SK-N-SH treated with all-trans-retinoic acid at 6 μM for 48 hours (cell line): ENCODE results near the gene CDH4.

Experiments used
- BACH2 ChIP-seq: fragments of 250-450 bp; sonication (Bioruptor Pico); IDR thresholded peaks from 2 replicates; pipeline ENCODE4 v1.9.0; 2021; ENCODE audit warnings: mild to moderate bottlenecking, borderline replicate concordance
- CSDC2 ChIP-seq: fragments of 250-450 bp; sonication (Bioruptor Pico); IDR thresholded peaks from 2 replicates; pipeline ENCODE4 v1.5.0; 2020; ENCODE audit warnings: mild to moderate bottlenecking, moderate library complexity
- GLIS3 ChIP-seq: fragments of 250-450 bp; sonication (Bioruptor Pico); IDR thresholded peaks from 2 replicates; pipeline ENCODE4 v1.5.0; 2020; ENCODE audit warnings: mild to moderate bottlenecking, moderate library complexity
- ISL1 ChIP-seq: fragments of 250-450 bp; sonication (Bioruptor Pico); IDR thresholded peaks from 2 replicates; pipeline ENCODE4 v2.1.2; 2022; ENCODE audit warnings: mild to moderate bottlenecking, moderate library complexity
- OSR1 ChIP-seq: fragments of 250-450 bp; sonication (Bioruptor Pico); IDR thresholded peaks from 2 replicates; pipeline ENCODE4 v1.8.0; 2022; ENCODE audit warnings: moderate library complexity, mild to moderate bottlenecking, inconsistent platforms
- TCF4 ChIP-seq: fragments of 250-450 bp; sonication (Bioruptor Pico); IDR thresholded peaks from 2 replicates; pipeline ENCODE4 v1.8.0; 2021; ENCODE audit warnings: mild to moderate bottlenecking, moderate library complexity, borderline replicate concordance
- TOX ChIP-seq: fragments of 250-450 bp; sonication (Bioruptor Pico); IDR thresholded peaks from 2 replicates; pipeline ENCODE4 v1.8.0; 2021; ENCODE audit warnings: mild to moderate bottlenecking, moderate library complexity, borderline replicate concordance
- ZFP3 ChIP-seq: fragments of 250-450 bp; sonication (Bioruptor Pico); IDR thresholded peaks from 2 replicates; pipeline ENCODE4 v1.5.0; 2020; ENCODE audit warnings: mild to moderate bottlenecking, moderate library complexity
- ZFP30 ChIP-seq: fragments of 450-650 bp; formaldehyde crosslinking; IDR thresholded peaks from 2 replicates; pipeline ENCODE4 v1.5.0; 2022; ENCODE audit warnings: mild to moderate bottlenecking, moderate library complexity
- TF ChIP-seq, protein P1 (sequence below): fragments of 250-450 bp; sonication (Bioruptor Pico); IDR thresholded peaks from 2 replicates; pipeline ENCODE4 v1.8.0; 2021; ENCODE audit warnings: low read depth, mild to moderate bottlenecking, moderate library complexity, borderline replicate concordance
- TF ChIP-seq, protein P2 (sequence below): fragments of 250-450 bp; sonication (Bioruptor Pico); IDR thresholded peaks from 2 replicates; pipeline ENCODE4 v1.8.0; 2020; ENCODE audit warnings: mild to moderate bottlenecking, moderate library complexity, borderline replicate concordance
- TF ChIP-seq, protein P3 (sequence below): fragments of 250-450 bp; sonication (Bioruptor Pico); IDR thresholded peaks from 2 replicates; pipeline ENCODE4 v1.5.0; 2020; ENCODE audit warnings: mild to moderate bottlenecking, moderate library complexity

DNA sequence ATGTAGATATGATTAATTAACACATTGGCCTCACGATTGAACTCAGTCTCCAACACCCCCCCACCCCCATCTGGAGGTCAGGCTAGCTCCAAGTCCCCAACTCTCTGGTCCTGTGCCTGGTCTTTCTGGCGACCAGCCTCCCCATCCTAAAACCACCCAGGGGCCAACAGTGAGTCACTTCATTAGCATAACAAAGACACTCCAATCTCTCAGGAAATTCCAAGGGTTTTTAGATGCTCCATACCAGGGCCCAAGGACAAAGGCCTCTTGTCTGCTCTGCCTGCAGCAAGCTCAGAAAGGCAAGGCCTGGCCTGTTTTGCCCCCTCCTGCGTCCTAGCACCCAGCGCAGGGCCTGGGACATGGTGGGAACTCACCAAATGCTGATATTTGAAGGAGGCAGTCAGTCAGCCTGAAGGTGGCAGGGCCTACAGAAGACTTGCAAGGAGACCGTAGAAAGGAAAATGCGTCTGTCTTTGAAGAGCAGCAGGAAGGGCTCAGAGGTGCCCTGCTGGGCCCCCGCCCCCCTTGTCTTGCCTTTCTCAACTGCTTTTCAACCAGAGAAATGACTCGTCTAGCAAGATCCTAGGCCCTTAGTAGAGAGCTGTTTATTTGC, 184.7 kb downstream of the CDH4 start:
- TF ChIP-seq GLIS3 (CRISPR knock-in tag) (no peak), ISL1 (CRISPR knock-in tag) (no peak), BACH2 (CRISPR knock-in tag) (no peak), TCF4 (CRISPR knock-in tag) (no peak), ZFP30 (no peak), CSDC2 (CRISPR knock-in tag) (no peak), OSR1 (CRISPR knock-in tag) (no peak), ZFP3 (CRISPR knock-in tag) (no peak), TOX (CRISPR knock-in tag) (no peak)
- TF ChIP-seq, protein P1, sequence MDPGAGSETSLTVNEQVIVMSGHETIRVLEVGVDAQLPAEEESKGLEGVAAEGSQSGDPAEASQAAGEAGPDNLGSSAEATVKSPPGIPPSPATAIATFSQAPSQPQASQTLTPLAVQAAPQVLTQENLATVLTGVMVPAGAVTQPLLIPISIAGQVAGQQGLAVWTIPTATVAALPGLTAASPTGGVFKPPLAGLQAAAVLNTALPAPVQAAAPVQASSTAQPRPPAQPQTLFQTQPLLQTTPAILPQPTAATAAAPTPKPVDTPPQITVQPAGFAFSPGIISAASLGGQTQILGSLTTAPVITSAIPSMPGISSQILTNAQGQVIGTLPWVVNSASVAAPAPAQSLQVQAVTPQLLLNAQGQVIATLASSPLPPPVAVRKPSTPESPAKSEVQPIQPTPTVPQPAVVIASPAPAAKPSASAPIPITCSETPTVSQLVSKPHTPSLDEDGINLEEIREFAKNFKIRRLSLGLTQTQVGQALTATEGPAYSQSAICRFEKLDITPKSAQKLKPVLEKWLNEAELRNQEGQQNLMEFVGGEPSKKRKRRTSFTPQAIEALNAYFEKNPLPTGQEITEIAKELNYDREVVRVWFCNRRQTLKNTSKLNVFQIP, result no peak
- TF ChIP-seq, protein P2, sequence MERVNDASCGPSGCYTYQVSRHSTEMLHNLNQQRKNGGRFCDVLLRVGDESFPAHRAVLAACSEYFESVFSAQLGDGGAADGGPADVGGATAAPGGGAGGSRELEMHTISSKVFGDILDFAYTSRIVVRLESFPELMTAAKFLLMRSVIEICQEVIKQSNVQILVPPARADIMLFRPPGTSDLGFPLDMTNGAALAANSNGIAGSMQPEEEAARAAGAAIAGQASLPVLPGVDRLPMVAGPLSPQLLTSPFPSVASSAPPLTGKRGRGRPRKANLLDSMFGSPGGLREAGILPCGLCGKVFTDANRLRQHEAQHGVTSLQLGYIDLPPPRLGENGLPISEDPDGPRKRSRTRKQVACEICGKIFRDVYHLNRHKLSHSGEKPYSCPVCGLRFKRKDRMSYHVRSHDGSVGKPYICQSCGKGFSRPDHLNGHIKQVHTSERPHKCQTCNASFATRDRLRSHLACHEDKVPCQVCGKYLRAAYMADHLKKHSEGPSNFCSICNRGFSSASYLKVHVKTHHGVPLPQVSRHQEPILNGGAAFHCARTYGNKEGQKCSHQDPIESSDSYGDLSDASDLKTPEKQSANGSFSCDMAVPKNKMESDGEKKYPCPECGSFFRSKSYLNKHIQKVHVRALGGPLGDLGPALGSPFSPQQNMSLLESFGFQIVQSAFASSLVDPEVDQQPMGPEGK (CRISPR knock-in tag), result no peak
- TF ChIP-seq, protein P3, sequence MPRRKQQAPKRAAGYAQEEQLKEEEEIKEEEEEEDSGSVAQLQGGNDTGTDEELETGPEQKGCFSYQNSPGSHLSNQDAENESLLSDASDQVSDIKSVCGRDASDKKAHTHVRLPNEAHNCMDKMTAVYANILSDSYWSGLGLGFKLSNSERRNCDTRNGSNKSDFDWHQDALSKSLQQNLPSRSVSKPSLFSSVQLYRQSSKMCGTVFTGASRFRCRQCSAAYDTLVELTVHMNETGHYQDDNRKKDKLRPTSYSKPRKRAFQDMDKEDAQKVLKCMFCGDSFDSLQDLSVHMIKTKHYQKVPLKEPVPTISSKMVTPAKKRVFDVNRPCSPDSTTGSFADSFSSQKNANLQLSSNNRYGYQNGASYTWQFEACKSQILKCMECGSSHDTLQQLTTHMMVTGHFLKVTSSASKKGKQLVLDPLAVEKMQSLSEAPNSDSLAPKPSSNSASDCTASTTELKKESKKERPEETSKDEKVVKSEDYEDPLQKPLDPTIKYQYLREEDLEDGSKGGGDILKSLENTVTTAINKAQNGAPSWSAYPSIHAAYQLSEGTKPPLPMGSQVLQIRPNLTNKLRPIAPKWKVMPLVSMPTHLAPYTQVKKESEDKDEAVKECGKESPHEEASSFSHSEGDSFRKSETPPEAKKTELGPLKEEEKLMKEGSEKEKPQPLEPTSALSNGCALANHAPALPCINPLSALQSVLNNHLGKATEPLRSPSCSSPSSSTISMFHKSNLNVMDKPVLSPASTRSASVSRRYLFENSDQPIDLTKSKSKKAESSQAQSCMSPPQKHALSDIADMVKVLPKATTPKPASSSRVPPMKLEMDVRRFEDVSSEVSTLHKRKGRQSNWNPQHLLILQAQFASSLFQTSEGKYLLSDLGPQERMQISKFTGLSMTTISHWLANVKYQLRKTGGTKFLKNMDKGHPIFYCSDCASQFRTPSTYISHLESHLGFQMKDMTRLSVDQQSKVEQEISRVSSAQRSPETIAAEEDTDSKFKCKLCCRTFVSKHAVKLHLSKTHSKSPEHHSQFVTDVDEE (CRISPR knock-in tag), result no peak
